Effector memory CD4-positive, alpha-beta T cell (primary cell): ENCODE results near the gene SMIM10L1.

Experiments used
- DNase-seq, 3 donors: peaks; one replicate each; pipeline ENCODE4 v3.0.0-alpha.2; 2020
- H3K27ac ChIP-seq: 2 replicates; pipeline ENCODE4 v1.7.0; 2013; ENCODE audit warnings: mild to moderate bottlenecking, low read length, moderate library complexity; ENCODE audit not compliant: insufficient read depth, poor library complexity, severe bottlenecking
- H3K27me3 ChIP-seq: replicated peaks from 2 replicates; pipeline ENCODE4 v1.7.0; 2013; ENCODE audit warnings: mild to moderate bottlenecking, low read length; ENCODE audit not compliant: insufficient read depth, control insufficient read depth, poor library complexity, severe bottlenecking
- H3K36me3 ChIP-seq: 2 replicates; pipeline ENCODE4 v1.7.0; 2013; ENCODE audit warnings: mild to moderate bottlenecking, low read length, moderate library complexity; ENCODE audit not compliant: control insufficient read depth, insufficient read depth
- H3K4me1 ChIP-seq: 2 replicates; pipeline ENCODE4 v1.7.0; 2013; ENCODE audit warnings: low read length, mild to moderate bottlenecking; ENCODE audit not compliant: control insufficient read depth, insufficient read depth, poor library complexity, severe bottlenecking
- H3K4me3 ChIP-seq: 2 replicates; pipeline ENCODE4 v1.7.0; 2013; ENCODE audit warnings: low read length, low read depth, mild to moderate bottlenecking; ENCODE audit not compliant: insufficient read depth, poor library complexity, severe bottlenecking
- H3K9me3 ChIP-seq: 2 replicates; pipeline ENCODE4 v1.7.0; 2013; ENCODE audit warnings: mild to moderate bottlenecking, low read length, moderate library complexity; ENCODE audit not compliant: control insufficient read depth
- total RNA-seq, 3 donors: gene quantifications; one replicate each; lab custom pipeline; 2026; lab: John Stamatoyannopoulos, UW

The SMIM10L1 gene
- 19.1 to 28.2 (median 24.4) reads per million in 3 donors for total RNA-seq

- peak; percentile 72 to 81 (median 77) for DNase-seq
- H3K36me3 ChIP-seq = peaks cover 6% of the 10 kb centered on the region
- H3K4me1 ChIP-seq = no peaks in the 10 kb centered on the region
- H3K27me3 ChIP-seq = peaks cover 3% of the 10 kb centered on the region
- peak within 1 kb of the TSS; percentile 46 for H3K4me3 ChIP-seq
- H3K9me3 ChIP-seq = no peaks in the 10 kb centered on the region
- peak within 1 kb of the TSS; percentile 60 for H3K27ac ChIP-seq
These were observed at the start of gene SMIM10L1 for GRCh38 chr12:11171145-11171968. TSS of gene SMIM10L1 (plus strand) at chr12:11171194. CDS start at chr12:11171357, 163 bp downstream.

- no peaks in the 10 kb centered on the region for H3K9me3 ChIP-seq
- H3K4me3 ChIP-seq = no peak overlapping the region
- H3K27ac ChIP-seq = no peak overlapping the region
- H3K27me3 ChIP-seq = no peaks in the 10 kb centered on the region
- no peak for DNase-seq
- no peaks in the 10 kb centered on the region for H3K4me1 ChIP-seq
- H3K36me3 ChIP-seq = no peaks in the 10 kb centered on the region
These were observed 40.6 kb upstream of the SMIM10L1 start for GRCh38 chr12:11130382-11130781.

DNA sequence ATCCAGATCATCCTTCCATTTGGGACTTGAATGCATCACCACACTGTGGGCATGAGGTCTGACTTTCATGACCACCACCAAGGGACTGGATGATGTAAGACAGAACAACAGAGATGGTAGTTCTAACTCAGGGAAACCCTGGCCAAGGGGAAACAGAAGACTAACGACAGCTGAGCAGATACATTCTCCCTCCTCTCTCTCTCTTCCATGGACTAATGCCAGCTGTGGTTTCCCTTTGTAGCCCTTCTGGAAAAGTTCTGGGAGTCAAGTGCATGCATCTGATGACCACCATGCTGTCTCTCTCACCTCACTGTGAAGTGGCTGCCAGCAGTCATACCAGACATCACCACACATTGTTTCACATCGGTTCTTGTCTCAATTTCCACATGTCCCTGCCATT is 40.0 kb upstream of the SMIM10L1 start:
- Histone ChIP-seq H3K27ac (no peak overlapping the region), H3K4me3 (no peak overlapping the region), H3K27me3 (no peaks in the 10 kb centered on the region), H3K9me3 (no peaks in the 10 kb centered on the region), H3K4me1 (no peaks in the 10 kb centered on the region), H3K36me3 (no peaks in the 10 kb centered on the region)
- DNase-seq = no peak

DNA sequence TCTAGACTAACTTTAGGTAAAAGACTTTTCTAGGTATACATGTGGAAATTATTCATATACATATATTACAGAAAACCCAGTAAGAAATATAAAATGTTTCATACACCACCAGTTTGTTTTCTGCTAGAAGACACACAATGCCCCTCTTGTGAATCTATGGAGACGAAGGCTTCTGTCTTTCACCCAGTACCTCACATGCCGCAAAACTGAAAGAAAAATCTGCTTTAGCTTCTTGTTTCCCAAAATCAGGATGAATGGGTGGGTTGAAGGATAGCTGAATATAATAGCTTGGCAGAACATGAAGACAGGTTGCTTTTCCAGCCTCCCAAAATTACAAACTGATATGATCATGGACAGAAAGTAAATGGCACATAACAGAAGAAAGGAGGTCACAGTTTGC is 37.8 kb upstream of the SMIM10L1 start:
- Histone ChIP-seq H3K4me3 (no peak overlapping the region), H3K36me3 (no peaks in the 10 kb centered on the region), H3K4me1 (no peaks in the 10 kb centered on the region), H3K9me3 (no peaks in the 10 kb centered on the region), H3K27ac (no peak overlapping the region), H3K27me3 (no peaks in the 10 kb centered on the region)
- DNase-seq = no peak

GRCh38 chr12:11133816-11134215 is 37.2 kb upstream of the SMIM10L1 start:
- no peak overlapping the region for H3K4me3 ChIP-seq

DNA sequence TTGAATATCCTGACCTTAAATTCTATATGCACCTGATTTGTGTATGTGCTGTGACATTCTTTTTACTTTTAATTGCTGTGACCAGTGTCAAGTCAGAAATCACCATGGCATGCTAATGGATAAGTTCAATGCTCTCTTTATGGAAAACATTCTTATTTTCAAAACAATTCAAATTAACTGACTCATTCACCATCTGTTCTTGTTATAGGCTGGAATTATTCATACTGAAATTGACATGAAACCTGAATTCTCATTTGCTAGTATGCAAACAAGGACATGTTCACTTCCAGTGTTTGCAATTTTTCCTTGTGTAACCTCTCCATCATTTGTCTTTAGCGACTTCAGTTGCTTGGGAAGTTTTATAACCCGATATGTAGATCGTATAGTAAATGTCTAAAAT is 36.7 kb upstream of the SMIM10L1 start, which contains the start of gene TAS2R30:
TSS of gene TAS2R30 (minus strand) at position 340 of the 400 bp plus-strand sequence. CDS start 400 bp downstream, outside the sequence.
- H3K27me3 ChIP-seq = no peaks in the 10 kb centered on the region
- no peak for DNase-seq
- no peak within 1 kb of the TSS for H3K27ac ChIP-seq
- no peaks in the 10 kb centered on the region for H3K36me3 ChIP-seq
- H3K4me1 ChIP-seq = no peaks in the 10 kb centered on the region
- no peak within 1 kb of the TSS for H3K4me3 ChIP-seq
- H3K9me3 ChIP-seq = no peaks in the 10 kb centered on the region

More at GRCh38 chr12:11133816-11134215, 37.2 kb upstream of the SMIM10L1 start:
- Histone ChIP-seq H3K27ac (no peak overlapping the region), H3K9me3 (no peaks in the 10 kb centered on the region), H3K4me1 (no peaks in the 10 kb centered on the region), H3K36me3 (no peaks in the 10 kb centered on the region), H3K27me3 (no peaks in the 10 kb centered on the region)
- no peak for DNase-seq

DNA sequence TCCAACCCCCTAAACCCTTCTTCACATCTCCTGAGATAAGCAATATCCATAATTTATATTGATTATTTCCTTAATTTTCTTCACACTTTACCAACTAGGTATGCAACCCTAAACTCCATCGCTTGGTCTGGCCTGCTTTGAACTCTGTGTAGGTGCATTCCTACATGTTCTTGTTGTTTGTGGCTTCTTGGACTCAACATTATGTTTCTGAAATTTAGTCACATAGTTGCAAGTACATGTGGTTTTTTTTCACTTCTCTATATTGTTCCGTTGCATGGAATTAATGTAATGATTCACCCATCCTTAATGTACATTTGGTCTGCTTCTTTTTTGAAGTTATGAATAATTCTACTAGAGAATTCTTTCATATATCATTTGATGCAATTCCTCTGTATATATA is 34.9 kb upstream of the SMIM10L1 start:
- no peak for DNase-seq
- no peak overlapping the region for H3K4me3 ChIP-seq

GRCh38 chr12:11143352-11143751 is 27.6 kb upstream of the SMIM10L1 start:
- H3K9me3 ChIP-seq = no peaks in the 10 kb centered on the region
- H3K27ac ChIP-seq = no peak overlapping the region
- H3K36me3 ChIP-seq = no peaks in the 10 kb centered on the region
- H3K27me3 ChIP-seq = no peaks in the 10 kb centered on the region
- H3K4me3 ChIP-seq = no peak overlapping the region
- no peak for DNase-seq
- H3K4me1 ChIP-seq = no peaks in the 10 kb centered on the region

More for the DNA sequence above, 34.9 kb upstream of the SMIM10L1 start:
- Histone ChIP-seq H3K27ac (no peak overlapping the region), H3K36me3 (no peaks in the 10 kb centered on the region), H3K27me3 (no peaks in the 10 kb centered on the region), H3K4me1 (no peaks in the 10 kb centered on the region), H3K9me3 (no peaks in the 10 kb centered on the region)

DNA sequence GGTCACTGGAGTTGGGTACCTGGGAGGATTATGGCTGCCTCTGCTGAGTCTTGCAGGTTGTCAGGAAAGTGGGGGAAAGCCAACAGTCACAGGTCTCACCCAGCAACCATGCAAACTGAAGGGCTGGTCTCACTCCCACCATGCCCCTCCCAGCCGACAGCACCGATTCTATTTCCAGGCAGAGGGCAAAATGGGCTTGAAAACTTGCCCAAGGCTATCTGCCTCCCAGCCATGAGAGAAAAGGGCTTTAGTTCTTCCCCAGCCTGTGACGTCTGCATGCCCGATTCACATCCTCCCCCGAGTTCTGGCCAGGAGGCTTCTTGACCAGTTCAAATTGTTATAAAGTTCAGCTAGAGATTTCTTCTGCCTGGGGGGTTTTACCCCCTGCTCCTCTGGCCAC is 26.7 kb upstream of the SMIM10L1 start:
- no peak overlapping the region for H3K4me3 ChIP-seq
- DNase-seq = no peak
- H3K27me3 ChIP-seq = no peaks in the 10 kb centered on the region
- H3K36me3 ChIP-seq = no peaks in the 10 kb centered on the region
- H3K27ac ChIP-seq = no peak overlapping the region
- H3K4me1 ChIP-seq = no peaks in the 10 kb centered on the region
- no peaks in the 10 kb centered on the region for H3K9me3 ChIP-seq

DNA sequence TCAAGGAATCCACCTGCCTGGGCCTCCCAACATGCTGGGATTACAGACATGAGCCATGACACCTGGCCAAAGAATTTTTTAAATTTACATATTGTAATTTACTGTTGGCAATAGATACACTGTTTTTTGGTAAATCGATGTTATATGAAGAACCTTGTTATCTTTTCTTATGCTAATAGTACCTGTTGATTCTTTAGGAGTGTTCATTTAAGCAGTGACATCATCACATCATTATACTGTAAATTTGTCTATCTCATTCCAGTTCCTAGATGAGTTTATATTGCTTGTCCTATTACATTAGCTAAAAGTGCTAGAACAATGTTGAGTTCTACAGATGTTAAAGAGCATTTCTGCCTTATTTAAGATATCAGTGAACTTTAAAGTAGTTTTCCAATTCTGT is 23.6 kb upstream of the SMIM10L1 start:
- H3K27me3 ChIP-seq = no peaks in the 10 kb centered on the region
- H3K27ac ChIP-seq = no peak overlapping the region
- no peaks in the 10 kb centered on the region for H3K9me3 ChIP-seq
- H3K36me3 ChIP-seq = no peaks in the 10 kb centered on the region
- no peaks in the 10 kb centered on the region for H3K4me1 ChIP-seq
- H3K4me3 ChIP-seq = no peak overlapping the region
- DNase-seq = no peak
